Neural cell (in vitro differentiated cells): ENCODE results near the gene ACSS2.

Experiments
- EZH2 ChIP-seq: fragments of 200-600, 300-800 bp; shearing (Covaris generic), sonication (generic); IDR thresholded peaks from 2 replicates; pipeline ENCODE4 v1.6.1; 2014; ENCODE audit warnings: antibody characterized with exemption, low read length, borderline replicate concordance, mild to moderate bottlenecking; ENCODE audit not compliant: insufficient read depth, poor library complexity, severe bottlenecking
- POLR2AphosphoS5 ChIP-seq: IDR thresholded peaks from 2 replicates; pipeline ENCODE4 v1.6.1; 2012
- TF ChIP-seq, protein P1 (sequence below): fragments of 450-650 bp; IDR thresholded peaks from 2 replicates; pipeline ENCODE4 v1.5.1; 2014; ENCODE audit warnings: antibody characterized with exemption, mild to moderate bottlenecking, moderate library complexity; ENCODE audit not compliant: poor library complexity, severe bottlenecking

GRCh38 chr20:34887023-34887422 is 10.6 kb downstream of the ACSS2 start:
- TF ChIP-seq EZH2 (no peak), POLR2AphosphoS5 (no peak)
- TF ChIP-seq, protein P1, sequence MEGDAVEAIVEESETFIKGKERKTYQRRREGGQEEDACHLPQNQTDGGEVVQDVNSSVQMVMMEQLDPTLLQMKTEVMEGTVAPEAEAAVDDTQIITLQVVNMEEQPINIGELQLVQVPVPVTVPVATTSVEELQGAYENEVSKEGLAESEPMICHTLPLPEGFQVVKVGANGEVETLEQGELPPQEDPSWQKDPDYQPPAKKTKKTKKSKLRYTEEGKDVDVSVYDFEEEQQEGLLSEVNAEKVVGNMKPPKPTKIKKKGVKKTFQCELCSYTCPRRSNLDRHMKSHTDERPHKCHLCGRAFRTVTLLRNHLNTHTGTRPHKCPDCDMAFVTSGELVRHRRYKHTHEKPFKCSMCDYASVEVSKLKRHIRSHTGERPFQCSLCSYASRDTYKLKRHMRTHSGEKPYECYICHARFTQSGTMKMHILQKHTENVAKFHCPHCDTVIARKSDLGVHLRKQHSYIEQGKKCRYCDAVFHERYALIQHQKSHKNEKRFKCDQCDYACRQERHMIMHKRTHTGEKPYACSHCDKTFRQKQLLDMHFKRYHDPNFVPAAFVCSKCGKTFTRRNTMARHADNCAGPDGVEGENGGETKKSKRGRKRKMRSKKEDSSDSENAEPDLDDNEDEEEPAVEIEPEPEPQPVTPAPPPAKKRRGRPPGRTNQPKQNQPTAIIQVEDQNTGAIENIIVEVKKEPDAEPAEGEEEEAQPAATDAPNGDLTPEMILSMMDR, result no peak
